ENCODE results near the gene KLRC4. TPM values are rescaled to one million over a fixed set of nuclear protein-coding genes. Genes with fewer than 3 reads are reported as not detected.
"Not testable (repeated sequence)": the region's sequence is repeated elsewhere in the genome, so short reads cannot be mapped to it uniquely, and the experiment has no call there.

The KLRC4 gene
- 0.85 TPM for total RNA-seq

GRCh38 chr12:10409392-10409791 is at the start of gene KLRC4:
KLRC4 (minus strand) TSS chr12:10409757; CDS start chr12:10409575, 182 bp downstream.
- DNase-seq (ENCODE audit: low spot score) (no peak), ATAC-seq (peak; percentile 46)
- intact Hi-C loops (cut with DNase I), result no loop called here

GRCh38 chr12:10457760-10458159 is 48.2 kb upstream of the KLRC4 start:
- no peak for DNase-seq (ENCODE audit: low spot score)
- intact Hi-C loops (cut with DNase I), result no loop called here
- ATAC-seq, result no peak

GRCh38 chr12:10456856-10457255 is 47.3 kb upstream of the KLRC4 start:
- intact Hi-C loops (cut with DNase I), result no loop called here
- ATAC-seq, result no peak
- no peak for DNase-seq (ENCODE audit: low spot score)

- intact Hi-C loops (cut with DNase I), result no loop called here
- no peak for ATAC-seq
- no peak for DNase-seq (ENCODE audit: low spot score)
Measured at GRCh38 chr12:10455766-10456165, 46.2 kb upstream of the KLRC4 start.

GRCh38 chr12:10454531-10454930 is 45.0 kb upstream of the KLRC4 start:
- no peak for ATAC-seq
- intact Hi-C loops (cut with DNase I), result no loop called here

GRCh38 chr12:10453156-10453555 is 43.6 kb upstream of the KLRC4 start, which contains the start of gene KLRC1:
KLRC1 (minus strand) TSS chr12:10453377; CDS start chr12:10451156, 2,221 bp downstream.
- ATAC-seq, result no peak
- DNase-seq (ENCODE audit: low spot score), result no peak
- intact Hi-C loops (cut with DNase I), result no loop called here

More at GRCh38 chr12:10454531-10454930, 45.0 kb upstream of the KLRC4 start:
- DNase-seq (ENCODE audit: low spot score), result no peak

GRCh38 chr12:10448236-10448635 is 38.7 kb upstream of the KLRC4 start:
- intact Hi-C loops (cut with DNase I), result no loop called here
- ATAC-seq, result no peak
- DNase-seq (ENCODE audit: low spot score), result no peak

GRCh38 chr12:10446052-10446451 is 36.5 kb upstream of the KLRC4 start:
- intact Hi-C loops (cut with DNase I); DNase-seq (ENCODE audit: low spot score); ATAC-seq: not testable (repeated sequence)

- DNase-seq (ENCODE audit: low spot score); ATAC-seq; intact Hi-C loops (cut with DNase I): not testable (repeated sequence)
Measured at GRCh38 chr12:10441144-10441543, 31.6 kb upstream of the KLRC4 start.

GRCh38 chr12:10439608-10440274 is 30.2 kb upstream of the KLRC4 start:
- DNase-seq (ENCODE audit: low spot score); ATAC-seq; intact Hi-C loops (cut with DNase I): not testable (repeated sequence)

GRCh38 chr12:10437601-10438000 is 28.0 kb upstream of the KLRC4 start:
- intact Hi-C loops (cut with DNase I); DNase-seq (ENCODE audit: low spot score); ATAC-seq: not testable (repeated sequence)

- ATAC-seq; intact Hi-C loops (cut with DNase I); DNase-seq (ENCODE audit: low spot score): not testable (repeated sequence)
Measured at GRCh38 chr12:10435816-10436215, 26.3 kb upstream of the KLRC4 start, which contains the start of gene KLRC2. KLRC2 (minus strand) TSS chr12:10436010; CDS start chr12:10435986, 24 bp downstream.

- ATAC-seq; intact Hi-C loops (cut with DNase I); DNase-seq (ENCODE audit: low spot score): not testable (repeated sequence)
Measured at GRCh38 chr12:10430623-10431022, 21.1 kb upstream of the KLRC4 start.

- DNase-seq (ENCODE audit: low spot score); intact Hi-C loops (cut with DNase I); ATAC-seq: not testable (repeated sequence)
Measured at GRCh38 chr12:10425938-10426337, 16.4 kb upstream of the KLRC4 start.

GRCh38 chr12:10424260-10424899 is 14.8 kb upstream of the KLRC4 start:
- DNase-seq (ENCODE audit: low spot score); intact Hi-C loops (cut with DNase I); ATAC-seq: not testable (repeated sequence)

- DNase-seq (ENCODE audit: low spot score); ATAC-seq; intact Hi-C loops (cut with DNase I): not testable (repeated sequence)
Measured at GRCh38 chr12:10422159-10422558, 12.6 kb upstream of the KLRC4 start.

GRCh38 chr12:10420334-10420733 is 10.8 kb upstream of the KLRC4 start, which contains the start of gene KLRC3:
KLRC3 (minus strand) TSS chr12:10420595; CDS start chr12:10420550, 45 bp downstream.
- DNase-seq (ENCODE audit: low spot score); intact Hi-C loops (cut with DNase I); ATAC-seq: not testable (repeated sequence)

- no peak for ATAC-seq
- intact Hi-C loops (cut with DNase I), result no loop called here
- no peak for DNase-seq (ENCODE audit: low spot score)
Measured at GRCh38 chr12:10408842-10409241, 715 bp downstream of the KLRC4 start.

GRCh38 chr12:10406725-10407124 is 2.8 kb downstream of the KLRC4 start:
- ATAC-seq (peak; percentile 34), DNase-seq (ENCODE audit: low spot score) (peak; percentile 56)
- intact Hi-C loops (cut with DNase I), result no loop called here

GRCh38 chr12:10405294-10405693 is 4.3 kb downstream of the KLRC4 start:
- no peak for ATAC-seq
- intact Hi-C loops (cut with DNase I), result no loop called here

More at GRCh38 chr12:10405294-10405693, 4.3 kb downstream of the KLRC4 start:
- DNase-seq (ENCODE audit: low spot score), result no peak

Measured in sciatic nerve (tissue), 2 donors.